VCaP (cell line): ENCODE data around the gene CDH26.

Source experiments
- H3K27ac ChIP-seq: fragments of 450-650 bp; 2 replicates; pipeline ENCODE4 v1.5.1; 2017
- TF ChIP-seq, protein P1 (sequence below): fragments of 450-650 bp; conservative IDR thresholded peaks from 2 replicates; pipeline ENCODE4 v1.5.1; 2017; ENCODE audit warnings: mild to moderate bottlenecking, moderate library complexity

CDH26 gene

GRCh38 chr20:59937150-59937549 is 21.1 kb upstream of the CDH26 start:
- TF ChIP-seq, protein P1, sequence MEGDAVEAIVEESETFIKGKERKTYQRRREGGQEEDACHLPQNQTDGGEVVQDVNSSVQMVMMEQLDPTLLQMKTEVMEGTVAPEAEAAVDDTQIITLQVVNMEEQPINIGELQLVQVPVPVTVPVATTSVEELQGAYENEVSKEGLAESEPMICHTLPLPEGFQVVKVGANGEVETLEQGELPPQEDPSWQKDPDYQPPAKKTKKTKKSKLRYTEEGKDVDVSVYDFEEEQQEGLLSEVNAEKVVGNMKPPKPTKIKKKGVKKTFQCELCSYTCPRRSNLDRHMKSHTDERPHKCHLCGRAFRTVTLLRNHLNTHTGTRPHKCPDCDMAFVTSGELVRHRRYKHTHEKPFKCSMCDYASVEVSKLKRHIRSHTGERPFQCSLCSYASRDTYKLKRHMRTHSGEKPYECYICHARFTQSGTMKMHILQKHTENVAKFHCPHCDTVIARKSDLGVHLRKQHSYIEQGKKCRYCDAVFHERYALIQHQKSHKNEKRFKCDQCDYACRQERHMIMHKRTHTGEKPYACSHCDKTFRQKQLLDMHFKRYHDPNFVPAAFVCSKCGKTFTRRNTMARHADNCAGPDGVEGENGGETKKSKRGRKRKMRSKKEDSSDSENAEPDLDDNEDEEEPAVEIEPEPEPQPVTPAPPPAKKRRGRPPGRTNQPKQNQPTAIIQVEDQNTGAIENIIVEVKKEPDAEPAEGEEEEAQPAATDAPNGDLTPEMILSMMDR: no peak
- peak overlapping the region; percentile 98 for H3K27ac ChIP-seq

- H3K27ac ChIP-seq: peak overlapping the region; percentile 98
- TF ChIP-seq, protein P1: no peak
These were observed 20.0 kb upstream of the CDH26 start for GRCh38 chr20:59938221-59938620.

- peak overlapping the region; percentile 98 for H3K27ac ChIP-seq
- TF ChIP-seq, protein P1: no peak
These were observed 19.5 kb upstream of the CDH26 start for GRCh38 chr20:59938696-59939051.

DNA sequence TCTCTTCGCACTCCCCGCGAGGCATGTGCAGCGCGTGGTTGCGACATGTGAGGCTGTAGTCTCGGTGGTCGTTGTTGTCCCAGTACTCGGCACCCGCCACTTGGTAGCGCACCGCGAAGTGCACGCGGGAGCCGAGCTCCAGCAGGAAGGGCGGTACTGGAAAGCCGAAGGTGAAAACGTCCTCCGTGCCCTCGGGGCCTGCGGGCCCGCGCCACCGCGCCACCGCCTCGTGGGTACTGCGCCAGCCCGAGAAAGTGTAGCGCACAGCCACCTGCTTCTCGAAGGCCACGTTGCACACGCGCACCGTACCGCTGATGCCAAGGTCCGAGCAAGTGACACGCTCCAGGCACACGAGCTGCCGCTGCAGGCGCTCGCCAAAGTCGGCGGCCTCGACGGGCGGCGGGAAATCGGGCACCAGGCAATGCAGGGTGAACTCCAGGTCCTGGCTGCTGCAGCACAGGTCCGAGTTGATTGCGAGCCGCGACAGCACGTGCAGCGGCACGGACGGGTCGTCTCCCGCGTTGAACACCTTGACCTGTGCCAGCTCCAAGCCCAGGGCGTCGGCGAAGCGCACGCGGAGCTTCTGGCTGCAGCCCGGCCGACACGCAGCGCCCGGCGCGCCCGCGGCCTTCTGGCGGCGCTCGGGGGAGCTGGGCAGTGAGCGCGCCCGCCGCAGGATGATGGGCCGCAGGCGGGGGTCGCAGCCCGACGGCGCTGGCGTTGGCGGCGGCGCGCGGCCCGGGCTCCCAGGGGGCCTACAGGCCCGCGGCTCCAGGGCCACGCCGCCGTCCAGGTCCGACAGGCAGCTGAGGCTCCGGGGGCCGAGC is 19.0 kb upstream of the CDH26 start:
- peak overlapping the region; percentile 98 for H3K27ac ChIP-seq

DNA sequence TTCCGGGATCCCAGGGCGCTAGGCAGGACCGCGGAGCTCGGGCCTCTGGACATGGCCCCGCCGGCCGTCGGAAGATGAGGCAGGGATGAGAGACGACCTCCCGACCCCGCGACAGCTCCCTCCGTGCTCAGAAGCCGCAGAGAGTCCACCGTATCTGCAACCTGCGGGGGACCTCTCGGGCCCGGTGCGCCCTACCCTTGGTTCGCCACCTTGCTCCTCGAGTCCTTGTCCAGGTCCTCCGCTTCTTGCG is 18.4 kb upstream of the CDH26 start:
- H3K27ac ChIP-seq: peak overlapping the region; percentile 98
- TF ChIP-seq, protein P1: no peak

More for the DNA sequence above, 19.0 kb upstream of the CDH26 start:
- TF ChIP-seq, protein P1: no peak

DNA sequence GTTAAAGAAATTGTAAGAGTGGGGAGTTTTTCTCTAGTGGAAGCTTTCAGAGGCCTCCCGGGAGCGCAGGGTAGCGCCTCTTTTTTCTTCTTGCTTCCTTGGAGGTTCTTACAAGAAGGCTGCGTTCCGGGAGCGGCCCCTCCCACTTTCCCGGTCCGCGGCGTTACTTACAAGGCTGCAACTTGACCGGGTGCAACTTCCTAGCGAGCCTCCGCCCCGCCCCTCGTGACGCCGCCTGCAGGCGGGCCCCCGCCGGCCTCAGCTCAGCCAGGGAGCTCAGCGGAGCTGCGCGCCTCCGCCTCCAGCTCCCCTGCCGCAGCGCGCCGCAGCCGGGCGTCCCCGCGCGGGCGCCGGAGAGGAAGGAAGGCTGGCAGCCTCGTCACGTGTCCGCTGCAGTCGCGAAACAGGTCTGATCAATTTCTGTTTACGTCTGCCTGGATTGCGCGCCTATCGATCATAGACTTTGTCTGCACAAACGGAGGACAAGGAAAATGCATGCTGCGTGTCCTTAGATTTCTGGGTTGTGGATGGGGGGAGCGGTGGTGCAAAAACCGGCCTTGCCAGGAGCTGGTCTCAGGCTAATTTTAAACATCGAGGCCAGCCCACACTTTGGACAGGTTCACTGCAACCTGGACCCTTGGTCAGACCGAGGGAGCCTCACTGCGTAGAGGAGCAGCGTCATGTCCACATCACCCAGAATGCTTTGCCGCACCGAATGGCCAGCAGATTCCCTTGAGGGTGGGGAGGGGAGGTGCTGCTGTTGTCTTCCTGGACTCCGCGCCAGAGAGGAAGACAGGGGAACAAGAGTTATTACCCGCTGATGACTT is 17.9 kb upstream of the CDH26 start, which contains the start of the genes FAM217B and PPP1R3D:
TSS of gene FAM217B (plus strand) at position 261 of the 827 bp plus-strand sequence. CDS start 3,555 bp downstream, outside the sequence.
TSS of gene PPP1R3D (minus strand) at position 177 of the 827 bp plus-strand sequence. CDS start 374 bp downstream, outside the sequence.
- H3K27ac ChIP-seq: peak within 1 kb of the TSS; percentile 98
- TF ChIP-seq, protein P1: peak; percentile 15; the same call in 1 of the 2 replicates

DNA sequence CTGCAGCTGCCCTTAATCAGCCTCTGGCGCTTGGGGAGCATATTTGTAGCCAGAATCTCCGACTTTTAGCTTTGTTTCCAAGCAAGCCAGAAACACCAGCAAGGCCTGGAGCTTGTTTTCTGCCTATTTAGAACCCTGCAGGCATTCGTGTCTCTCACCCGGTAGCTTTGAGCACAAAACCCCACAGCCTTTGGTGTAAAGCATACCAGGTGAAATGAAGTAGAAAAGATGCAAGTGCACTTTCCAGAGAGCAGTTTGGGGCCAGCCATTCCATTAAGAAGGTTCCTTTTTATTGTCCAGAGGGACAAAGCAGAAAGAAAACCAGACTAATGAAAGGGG is 17.3 kb upstream of the CDH26 start:
- TF ChIP-seq, protein P1: no peak
- H3K27ac ChIP-seq: peak overlapping the region; percentile 98
